ENCODE measurements around the gene C19orf38.

Gene C19orf38

DNA sequence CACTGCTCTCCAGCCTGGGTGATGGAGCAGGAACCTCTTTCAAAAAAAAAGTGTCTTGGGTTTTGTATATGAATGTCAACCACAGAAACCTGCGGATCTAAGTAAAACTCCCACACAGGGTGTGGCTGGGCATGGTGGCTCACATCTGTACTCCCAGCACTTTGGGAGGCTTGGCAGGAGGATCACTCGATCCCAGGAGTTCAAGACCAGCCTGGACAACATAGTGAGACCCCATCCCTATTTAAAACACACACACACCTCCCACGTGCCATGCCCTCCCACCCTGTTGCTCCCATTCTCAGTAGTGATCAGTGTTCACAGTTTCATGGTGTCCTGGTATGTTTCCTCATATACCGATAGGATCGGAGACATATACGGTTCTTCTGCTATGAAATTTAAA lies 21.4 kb upstream of the C19orf38 start:
- TF ChIP-seq TAF1 (IDR thresholded peaks at IDR 0.05; ENCODE audit: borderline replicate concordance, low read depth, low read length) = no peak
- TF ChIP-seq POLR2AphosphoS5 (IDR thresholded peaks at IDR 0.05; ENCODE audit: low read depth, low read length) = no peak
- no peak for TF ChIP-seq POLR2A (IDR thresholded peaks at IDR 0.05; ENCODE audit: low read depth, low read length)
- FAIRE-seq (no peak), DNase-seq (ENCODE audit: insufficient read length) (no peak)

DNA sequence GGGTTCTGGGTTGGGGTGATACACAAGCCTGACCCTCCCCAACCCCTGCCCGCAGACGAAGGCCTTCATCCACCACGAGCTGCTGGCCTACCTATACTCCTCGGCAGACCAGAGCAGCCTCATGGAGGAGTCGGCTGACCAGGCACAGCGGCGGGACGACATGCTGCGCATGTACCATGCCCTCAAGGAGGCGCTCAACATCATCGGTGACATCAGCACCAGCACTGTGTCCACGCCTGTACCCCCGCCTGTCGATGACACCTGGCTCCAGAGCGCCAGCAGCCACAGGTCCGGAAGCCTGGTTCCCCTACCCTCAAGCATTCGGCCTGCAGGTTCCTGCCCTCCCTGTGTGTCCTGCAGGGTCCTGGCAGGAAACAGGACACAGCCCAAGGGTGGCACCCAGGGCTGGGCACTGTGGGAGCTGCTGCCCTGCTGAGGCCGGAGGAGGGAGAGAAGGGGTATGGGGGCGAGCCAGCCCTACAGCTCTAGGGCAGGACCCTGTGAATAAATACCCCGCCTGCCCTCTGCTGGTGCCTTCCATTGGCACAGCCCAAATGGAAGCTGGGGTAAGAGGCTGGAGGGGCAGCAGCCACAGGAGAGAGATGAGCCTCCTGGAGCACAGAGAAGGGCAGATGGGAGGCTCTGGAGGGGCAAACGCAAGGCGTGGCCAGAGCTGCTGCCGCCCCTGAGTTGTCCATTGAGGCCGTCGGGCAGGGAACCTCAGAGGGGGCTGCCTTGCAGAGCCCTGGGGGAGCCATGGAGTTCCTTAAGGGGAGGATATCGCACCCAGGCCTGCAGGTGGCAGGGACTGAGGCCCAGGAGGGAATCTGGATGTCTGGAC lies 19.0 kb upstream of the C19orf38 start:
- FAIRE-seq (no peak), DNase-seq (ENCODE audit: insufficient read length) (no peak)
- TF ChIP-seq POLR2AphosphoS5 (IDR thresholded peaks at IDR 0.05; ENCODE audit: low read depth, low read length) (no peak), TAF1 (IDR thresholded peaks at IDR 0.05; ENCODE audit: borderline replicate concordance, low read depth, low read length) (no peak), POLR2A (IDR thresholded peaks at IDR 0.05; ENCODE audit: low read depth, low read length) (peak; percentile 11; the same call in 1 of the 2 replicates)

DNA sequence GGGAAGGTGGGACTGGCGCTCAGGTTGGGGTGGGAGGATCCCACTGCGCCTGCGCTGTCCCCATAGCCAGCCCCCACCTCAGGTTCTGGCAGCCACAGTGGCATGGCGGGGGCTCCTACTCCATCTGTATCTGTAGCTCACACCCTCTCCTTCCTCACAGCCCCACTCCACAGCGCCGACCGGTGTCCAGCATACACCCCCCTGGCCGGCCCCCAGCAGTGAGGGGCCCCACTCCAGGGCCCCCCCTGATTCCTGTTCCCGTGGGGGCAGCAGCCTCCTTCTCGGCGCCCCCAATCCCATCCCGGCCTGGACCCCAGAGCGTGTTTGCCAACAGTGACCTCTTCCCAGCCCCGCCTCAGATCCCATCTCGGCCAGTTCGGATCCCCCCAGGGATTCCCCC lies 18.2 kb upstream of the C19orf38 start:
- no peak for TF ChIP-seq TAF1 (IDR thresholded peaks at IDR 0.05; ENCODE audit: borderline replicate concordance, low read depth, low read length)
- TF ChIP-seq POLR2A (IDR thresholded peaks at IDR 0.05; ENCODE audit: low read depth, low read length) = no peak
- TF ChIP-seq POLR2AphosphoS5 (IDR thresholded peaks at IDR 0.05; ENCODE audit: low read depth, low read length) = no peak
- no peak for DNase-seq (ENCODE audit: insufficient read length)
- no peak for FAIRE-seq

DNA sequence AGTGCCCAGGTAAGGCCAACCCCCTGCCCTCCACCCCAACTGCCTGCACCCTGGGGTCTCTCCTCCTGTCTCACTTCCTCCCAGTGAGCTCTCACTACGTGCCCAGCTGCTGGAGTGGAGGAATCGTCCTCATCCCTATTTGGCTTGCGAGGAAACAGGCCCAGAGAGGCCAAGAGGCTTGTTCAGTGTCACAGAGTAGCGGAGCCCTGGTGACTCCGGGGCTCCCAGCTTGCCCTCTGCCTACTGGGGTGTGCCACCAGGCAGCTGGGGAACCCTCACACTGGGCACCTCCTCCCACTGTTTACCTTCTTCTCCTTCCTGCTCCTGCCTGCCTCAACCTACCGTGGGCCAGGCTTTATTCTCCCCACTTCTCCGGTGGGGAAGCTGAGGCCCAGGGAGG lies 17.8 kb upstream of the C19orf38 start:
- no peak for DNase-seq (ENCODE audit: insufficient read length)
- TF ChIP-seq POLR2AphosphoS5 (IDR thresholded peaks at IDR 0.05; ENCODE audit: low read depth, low read length) (no peak), POLR2A (IDR thresholded peaks at IDR 0.05; ENCODE audit: low read depth, low read length) (no peak), TAF1 (IDR thresholded peaks at IDR 0.05; ENCODE audit: borderline replicate concordance, low read depth, low read length) (no peak)
- FAIRE-seq = no peak

DNA sequence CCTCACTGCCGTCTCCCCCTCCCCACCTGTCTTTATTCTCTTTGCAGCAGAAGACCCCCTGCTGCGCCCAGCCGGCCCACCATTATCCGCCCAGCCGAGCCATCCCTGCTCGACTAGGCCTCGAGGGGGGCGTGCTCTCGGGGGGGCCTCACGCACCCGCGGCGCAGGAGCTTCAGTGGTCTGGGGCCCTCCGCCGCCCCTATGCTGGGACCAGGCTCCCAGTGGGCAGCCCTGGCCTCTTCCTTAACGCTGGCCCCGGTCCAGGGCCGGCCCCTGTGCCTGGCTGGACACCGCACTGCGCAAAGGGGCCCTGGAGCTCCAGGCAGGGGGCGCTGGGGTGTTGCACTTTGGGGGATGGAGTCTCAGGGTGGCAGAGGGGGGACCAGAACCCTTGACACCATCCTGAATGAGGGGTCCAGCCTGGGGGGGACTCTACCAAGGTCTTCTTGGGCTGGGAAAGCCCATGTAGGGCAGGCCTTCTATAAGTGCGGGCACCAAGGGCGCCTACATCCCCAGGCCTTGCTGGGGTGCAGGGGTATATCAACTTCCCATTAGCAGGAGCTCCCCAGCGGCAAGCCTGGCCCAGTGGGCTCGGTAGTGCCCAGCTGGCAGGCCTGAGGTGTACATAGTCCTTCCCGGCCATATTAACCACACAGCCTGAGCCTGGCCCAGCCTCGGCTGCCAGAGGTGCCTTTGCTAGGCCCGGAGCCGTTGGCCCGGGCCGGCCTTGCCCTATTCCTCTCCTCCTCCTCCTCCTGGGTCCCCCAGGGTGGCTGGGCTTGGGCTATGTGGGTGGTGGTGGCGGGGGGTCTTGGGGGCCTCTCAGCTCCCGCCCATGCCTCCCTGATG lies 17.1 kb upstream of the C19orf38 start:
- DNase-seq (ENCODE audit: insufficient read length) (no peak), FAIRE-seq (no peak)
- no peak for TF ChIP-seq POLR2A (IDR thresholded peaks at IDR 0.05; ENCODE audit: low read depth, low read length)
- TF ChIP-seq POLR2AphosphoS5 (IDR thresholded peaks at IDR 0.05; ENCODE audit: low read depth, low read length) = no peak
- TF ChIP-seq TAF1 (IDR thresholded peaks at IDR 0.05; ENCODE audit: borderline replicate concordance, low read depth, low read length) = no peak

DNA sequence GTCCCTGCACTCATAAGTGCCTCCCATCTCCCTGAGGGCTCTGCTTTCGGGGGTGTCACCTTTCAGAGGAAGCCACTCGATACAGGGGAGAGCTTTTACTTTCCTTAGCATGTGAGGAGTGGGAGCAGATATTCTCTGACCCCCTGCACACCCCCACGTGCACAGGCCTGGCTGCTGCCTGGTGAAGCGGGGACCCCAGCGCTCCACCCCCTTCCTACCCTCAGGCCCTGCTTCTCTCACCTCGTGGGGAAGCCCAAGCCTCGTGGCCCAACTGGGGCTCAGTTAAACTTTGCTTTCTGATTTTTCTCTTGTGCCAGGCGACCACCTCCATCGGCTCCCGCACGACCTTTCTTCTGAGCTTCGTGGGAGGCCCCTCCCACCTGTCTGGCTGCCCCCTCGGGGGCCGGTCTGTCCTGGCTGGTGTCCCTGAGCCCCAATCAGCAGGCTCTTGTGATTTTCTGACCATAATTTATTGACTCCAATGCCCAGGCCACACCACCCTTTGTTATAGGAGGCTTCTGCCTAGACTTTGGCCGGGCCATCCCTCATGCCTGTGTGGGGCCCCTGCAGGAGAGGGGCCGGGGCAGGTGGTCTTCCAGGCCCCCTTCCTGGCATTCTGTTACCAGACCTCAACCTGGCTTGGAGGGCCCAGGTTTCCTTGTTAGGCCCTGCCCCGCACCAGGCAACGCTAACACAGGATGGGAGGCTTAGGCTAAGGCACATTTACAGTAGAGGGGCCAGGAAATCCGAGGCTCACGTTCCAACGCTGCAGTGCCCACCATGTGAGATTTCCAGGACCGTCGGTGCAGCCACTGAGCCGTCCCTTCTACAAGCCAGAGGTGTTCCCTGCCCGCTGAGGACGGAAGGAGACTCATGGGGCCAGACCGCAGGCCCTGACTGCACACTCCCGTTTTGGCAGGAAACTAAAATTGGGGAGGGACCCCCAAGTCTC lies 16.0 kb upstream of the C19orf38 start:
- TF ChIP-seq POLR2AphosphoS5 (IDR thresholded peaks at IDR 0.05; ENCODE audit: low read depth, low read length) = 0 out of 2 replicates have a peak, but pooled peaks have one; percentile 59
- TF ChIP-seq POLR2A (IDR thresholded peaks at IDR 0.05; ENCODE audit: low read depth, low read length) = 0 out of 2 replicates have a peak, but pooled peaks have one; percentile 20
- TF ChIP-seq TAF1 (IDR thresholded peaks at IDR 0.05; ENCODE audit: borderline replicate concordance, low read depth, low read length) = no peak
- FAIRE-seq (no peak), DNase-seq (ENCODE audit: insufficient read length) (no peak)

DNA sequence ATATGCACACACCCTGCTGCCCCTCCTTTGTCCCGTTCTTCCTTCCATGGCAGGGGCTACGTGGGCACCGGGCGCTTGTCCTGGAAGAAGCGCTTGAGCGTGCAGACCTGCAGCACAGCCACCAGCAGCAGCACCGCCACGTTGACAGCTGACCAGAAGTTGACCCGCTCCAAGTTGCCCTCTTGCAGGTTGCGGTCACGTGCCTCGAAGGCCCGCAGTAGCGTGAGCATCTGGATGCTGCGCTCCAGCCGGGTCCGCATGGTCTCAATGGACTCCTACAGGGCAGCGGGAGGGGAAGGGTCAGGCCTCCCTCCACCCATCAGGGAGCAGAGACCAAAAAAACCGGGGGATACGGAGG lies 15.3 kb upstream of the C19orf38 start:
- FAIRE-seq (no peak), DNase-seq (ENCODE audit: insufficient read length) (peak; percentile 13)
- TF ChIP-seq POLR2A (IDR thresholded peaks at IDR 0.05; ENCODE audit: low read depth, low read length) = no peak
- no peak for TF ChIP-seq POLR2AphosphoS5 (IDR thresholded peaks at IDR 0.05; ENCODE audit: low read depth, low read length)
- no peak for TF ChIP-seq TAF1 (IDR thresholded peaks at IDR 0.05; ENCODE audit: borderline replicate concordance, low read depth, low read length)

DNA sequence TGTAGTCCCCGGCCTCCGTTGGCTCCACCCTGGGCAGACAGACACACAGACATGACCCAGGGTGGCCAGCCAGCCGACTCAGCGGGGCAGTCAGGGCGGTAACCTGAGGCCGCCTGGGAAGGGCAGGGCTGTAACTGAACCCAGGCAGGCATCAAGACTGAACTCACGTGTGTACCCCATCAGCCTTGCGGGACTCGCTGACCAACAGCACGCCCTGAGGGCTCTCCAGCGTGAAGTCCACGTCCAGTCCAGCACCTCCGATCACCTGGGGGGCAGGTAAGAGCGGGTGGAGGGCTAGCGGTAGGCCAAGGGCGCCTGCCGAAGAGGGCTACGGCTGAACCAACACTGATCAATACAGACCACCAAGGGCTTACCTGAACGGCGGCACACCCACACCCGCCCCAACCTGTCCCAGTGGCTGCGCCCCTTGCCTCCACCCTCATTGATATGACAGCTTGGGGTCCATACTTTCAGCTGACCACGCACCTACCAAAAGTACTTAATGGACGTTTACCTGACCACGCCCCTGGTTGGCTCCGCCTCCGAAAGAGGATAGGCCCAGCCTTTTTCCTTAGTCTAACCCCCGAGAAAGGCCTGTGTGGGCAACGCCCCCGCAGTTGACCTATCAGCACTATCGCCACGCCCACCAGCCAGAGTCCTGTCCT lies 13.0 kb upstream of the C19orf38 start:
- no peak for TF ChIP-seq POLR2A (IDR thresholded peaks at IDR 0.05; ENCODE audit: low read depth, low read length)
- TF ChIP-seq POLR2AphosphoS5 (IDR thresholded peaks at IDR 0.05; ENCODE audit: low read depth, low read length) = no peak; the same call in 1 of the 2 replicates
- TF ChIP-seq TAF1 (IDR thresholded peaks at IDR 0.05; ENCODE audit: borderline replicate concordance, low read depth, low read length) = no peak
- peak; percentile 98 for DNase-seq (ENCODE audit: insufficient read length)
- FAIRE-seq = peak; percentile 95

DNA sequence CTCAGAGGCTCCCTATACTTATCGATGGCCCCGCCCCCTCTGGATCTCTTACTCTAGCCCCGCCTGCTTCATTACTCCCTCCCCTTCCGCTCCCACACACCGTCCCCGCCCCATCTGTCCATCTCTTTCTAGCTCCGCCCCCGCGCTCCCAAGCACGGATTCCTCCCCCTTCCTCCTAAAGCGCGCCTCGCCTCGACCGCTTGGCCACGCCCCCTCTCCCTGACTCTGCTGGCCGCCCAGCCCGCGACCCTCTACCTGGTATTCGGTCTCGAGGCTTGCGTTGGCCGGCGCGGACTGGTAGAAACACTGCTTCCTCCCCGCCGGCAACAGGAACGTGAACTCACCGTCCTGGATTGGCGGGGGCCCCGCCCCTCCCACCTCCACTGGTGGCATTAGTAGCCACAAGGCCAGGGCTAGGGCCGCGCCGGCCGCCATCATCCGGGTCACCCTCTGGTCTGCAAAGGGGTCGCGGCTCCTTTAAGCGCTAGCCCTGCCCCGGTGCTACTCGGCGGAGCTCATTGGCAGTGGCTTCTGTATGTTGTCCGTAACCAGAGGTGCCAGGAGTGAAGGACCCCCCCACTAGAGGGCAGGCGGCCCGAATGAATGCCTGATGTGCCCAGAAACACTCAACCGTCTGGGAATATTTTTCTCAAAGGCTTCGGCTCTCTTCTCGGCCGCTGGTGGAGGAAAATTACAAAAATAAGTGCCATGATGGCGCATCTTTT lies 12.3 kb upstream of the C19orf38 start, which contains the start of gene TMED1:
Gene TMED1, minus strand, starts transcription at position 459 of the 725 bp plus-strand sequence. Its CDS starts 21 bp downstream, at position 438.
- DNase-seq (ENCODE audit: insufficient read length) = peak; percentile 96
- FAIRE-seq = peak; percentile 90
- peak; percentile 67; the same call in 1 of the 2 replicates for TF ChIP-seq POLR2A (IDR thresholded peaks at IDR 0.05; ENCODE audit: low read depth, low read length)
- TF ChIP-seq TAF1 (IDR thresholded peaks at IDR 0.05; ENCODE audit: borderline replicate concordance, low read depth, low read length) = peak; percentile 68; the same call in 1 of the 2 replicates
- peak; percentile 18; the same call in 1 of the 2 replicates for TF ChIP-seq POLR2AphosphoS5 (IDR thresholded peaks at IDR 0.05; ENCODE audit: low read depth, low read length)
